BE2C (cell line): ENCODE results near the gene BIN1.

Source experiments
- DNase-seq: peaks from one replicate; pipeline ENCODE4 v3.0.0-alpha.2; 2020
- H3K27me3 ChIP-seq: fragments of 250-450 bp; sonication (Bioruptor Pico); 2 replicates; pipeline ENCODE4 v1.5.1; 2020; ENCODE audit warnings: mild to moderate bottlenecking
- H3K36me3 ChIP-seq: fragments of 250-450 bp; sonication (Bioruptor Pico); 2 replicates; pipeline ENCODE4 v1.5.1; 2020; ENCODE audit warnings: mild to moderate bottlenecking
- H3K4me1 ChIP-seq: fragments of 250-450 bp; sonication (Bioruptor Pico); 2 replicates; pipeline ENCODE4 v1.5.1; 2020
- H3K4me3 ChIP-seq: 2 replicates; pipeline ENCODE4 v1.5.1; 2011; ENCODE audit warnings: low read depth, low read length
- H3K9me3 ChIP-seq: fragments of 250-450 bp; sonication (Bioruptor Pico); 2 replicates; pipeline ENCODE4 v1.5.1; 2020
- TF ChIP-seq, protein P1 (sequence below): IDR thresholded peaks from 2 replicates; pipeline ENCODE4 v1.5.1; 2012; ENCODE audit warnings: mild to moderate bottlenecking, low read depth, low read length

BIN1 gene

DNA sequence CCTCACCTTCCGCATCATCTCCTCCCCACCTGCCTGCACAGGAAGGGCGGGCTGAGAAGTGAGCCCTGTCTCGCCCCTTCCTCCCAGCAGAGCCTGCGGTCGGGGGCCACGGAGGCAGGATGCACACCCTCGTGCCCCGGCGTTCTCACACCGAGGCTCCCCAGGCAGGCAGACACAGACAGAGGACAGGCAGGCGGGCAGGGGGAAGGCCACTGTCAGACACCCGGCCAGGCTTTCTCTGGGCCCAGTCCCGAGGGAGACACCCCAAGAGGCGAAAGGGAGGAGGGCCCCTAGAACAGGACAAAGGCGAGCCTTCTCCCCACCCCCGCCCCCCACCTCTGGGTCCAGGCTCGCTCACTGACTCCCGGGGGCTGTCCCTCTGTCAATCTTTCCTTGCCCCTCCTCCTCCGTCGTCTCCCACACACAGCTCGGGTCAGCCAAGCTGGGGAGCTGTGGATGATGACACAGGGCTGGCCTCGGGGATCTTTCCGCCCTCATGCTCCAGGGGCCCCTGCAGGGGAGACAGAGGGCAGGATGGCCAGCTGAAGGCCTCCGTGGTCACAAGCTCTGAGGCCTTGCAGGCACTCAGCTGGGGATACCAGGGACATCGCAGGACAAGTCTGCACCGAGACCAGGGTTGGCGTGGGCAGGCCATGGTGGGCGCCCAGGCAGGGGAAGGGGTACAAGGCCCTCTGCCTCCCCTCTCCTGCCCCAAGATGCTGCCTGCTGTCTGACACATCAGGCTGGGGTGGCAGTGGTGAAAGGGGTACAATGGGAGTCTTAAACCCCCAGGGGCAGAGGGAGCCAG lies 24.9 kb downstream of the BIN1 start:
- H3K4me3 ChIP-seq: no peak overlapping the region
- H3K36me3 ChIP-seq: no peaks in the 10 kb centered on the region
- DNase-seq: no peak
- H3K4me1 ChIP-seq: peaks cover 2% of the 10 kb centered on the region
- TF ChIP-seq, protein P1, sequence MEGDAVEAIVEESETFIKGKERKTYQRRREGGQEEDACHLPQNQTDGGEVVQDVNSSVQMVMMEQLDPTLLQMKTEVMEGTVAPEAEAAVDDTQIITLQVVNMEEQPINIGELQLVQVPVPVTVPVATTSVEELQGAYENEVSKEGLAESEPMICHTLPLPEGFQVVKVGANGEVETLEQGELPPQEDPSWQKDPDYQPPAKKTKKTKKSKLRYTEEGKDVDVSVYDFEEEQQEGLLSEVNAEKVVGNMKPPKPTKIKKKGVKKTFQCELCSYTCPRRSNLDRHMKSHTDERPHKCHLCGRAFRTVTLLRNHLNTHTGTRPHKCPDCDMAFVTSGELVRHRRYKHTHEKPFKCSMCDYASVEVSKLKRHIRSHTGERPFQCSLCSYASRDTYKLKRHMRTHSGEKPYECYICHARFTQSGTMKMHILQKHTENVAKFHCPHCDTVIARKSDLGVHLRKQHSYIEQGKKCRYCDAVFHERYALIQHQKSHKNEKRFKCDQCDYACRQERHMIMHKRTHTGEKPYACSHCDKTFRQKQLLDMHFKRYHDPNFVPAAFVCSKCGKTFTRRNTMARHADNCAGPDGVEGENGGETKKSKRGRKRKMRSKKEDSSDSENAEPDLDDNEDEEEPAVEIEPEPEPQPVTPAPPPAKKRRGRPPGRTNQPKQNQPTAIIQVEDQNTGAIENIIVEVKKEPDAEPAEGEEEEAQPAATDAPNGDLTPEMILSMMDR: no peak
- H3K27me3 ChIP-seq: no peaks in the 10 kb centered on the region
- no peaks in the 10 kb centered on the region for H3K9me3 ChIP-seq

DNA sequence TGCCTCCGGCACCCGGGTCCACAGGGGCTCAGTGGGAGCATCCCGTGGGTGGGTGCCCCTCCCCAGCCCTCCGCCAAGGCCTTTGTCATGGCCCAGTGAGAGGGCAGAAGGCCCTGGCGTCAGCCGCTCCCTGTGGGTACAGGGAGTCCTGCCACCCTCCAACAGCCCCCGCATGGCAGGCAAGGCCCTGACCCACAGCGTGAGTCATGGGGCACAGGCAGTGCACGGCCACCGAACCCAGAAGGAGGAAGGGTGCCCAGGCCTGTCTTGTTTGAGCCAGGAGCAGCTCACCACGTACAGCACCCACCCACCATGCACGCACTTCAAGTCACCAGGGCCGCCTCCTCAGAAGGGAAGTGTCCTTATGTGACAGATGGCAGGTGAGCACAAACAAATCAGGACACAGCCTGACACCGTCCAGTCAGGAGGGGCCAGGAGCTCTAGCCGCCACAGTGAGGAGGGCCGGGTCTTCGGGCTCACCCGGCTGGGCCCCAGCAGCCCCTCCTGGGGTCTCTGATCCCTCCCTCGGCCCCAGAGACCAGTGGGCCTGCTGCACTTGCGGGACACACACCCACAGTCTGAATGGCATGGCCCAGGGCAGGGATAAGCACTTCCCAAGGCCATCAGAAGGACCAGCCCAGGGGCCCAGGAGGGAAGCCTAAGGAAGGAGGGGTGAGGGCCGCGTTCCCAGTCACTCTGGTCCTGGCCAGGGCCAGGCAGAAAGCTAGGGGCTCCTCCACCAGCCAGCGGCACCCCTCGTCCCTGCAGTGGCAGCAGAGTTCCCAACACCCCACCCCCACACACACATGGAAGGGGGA lies 25.8 kb downstream of the BIN1 start:
- DNase-seq: no peak
- TF ChIP-seq, protein P1: no peak
- H3K27me3 ChIP-seq: no peaks in the 10 kb centered on the region
- H3K4me1 ChIP-seq: no peaks in the 10 kb centered on the region
- no peaks in the 10 kb centered on the region for H3K9me3 ChIP-seq
- H3K36me3 ChIP-seq: no peaks in the 10 kb centered on the region
- H3K4me3 ChIP-seq: no peak overlapping the region

DNA sequence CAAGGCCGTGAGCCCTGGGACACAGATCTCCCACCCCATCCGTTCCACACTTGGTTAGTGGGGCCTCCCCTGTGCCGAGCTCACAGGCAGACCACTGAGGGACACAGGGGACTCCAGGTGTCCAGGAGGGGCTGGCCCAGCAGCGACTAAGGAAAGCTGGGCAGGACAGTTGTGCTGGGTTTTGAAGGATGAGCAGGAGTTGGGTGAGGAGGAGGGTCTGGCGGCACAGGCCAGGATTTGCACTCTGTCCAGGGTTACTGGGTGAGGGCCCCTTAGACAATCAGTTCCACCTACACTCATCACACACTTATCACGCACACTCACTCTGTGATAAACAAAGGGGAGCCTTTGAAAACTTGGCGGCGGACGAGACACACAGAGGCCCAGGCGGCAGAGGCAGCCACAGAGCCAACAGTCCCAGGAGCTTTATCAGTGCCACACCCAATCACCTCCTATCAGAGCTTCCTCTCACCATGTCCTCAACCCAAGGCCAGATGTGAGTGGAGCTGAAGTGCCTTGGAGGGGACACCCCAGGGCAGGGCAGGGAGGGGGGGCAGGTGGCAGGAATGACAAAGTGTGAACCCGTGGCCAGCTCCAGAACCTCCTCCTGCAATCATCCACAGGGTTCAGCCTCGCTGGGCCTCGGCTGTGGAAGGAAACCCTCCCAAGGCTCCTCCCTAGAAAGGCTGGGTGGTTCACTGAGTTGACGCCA lies 26.6 kb downstream of the BIN1 start:
- no peak for DNase-seq
- Histone ChIP-seq H3K36me3 (no peaks in the 10 kb centered on the region), H3K4me3 (no peak overlapping the region), H3K4me1 (no peaks in the 10 kb centered on the region), H3K9me3 (no peaks in the 10 kb centered on the region), H3K27me3 (no peaks in the 10 kb centered on the region)
- TF ChIP-seq, protein P1: no peak

- Histone ChIP-seq H3K27me3 (no peaks in the 10 kb centered on the region), H3K4me3 (no peak overlapping the region), H3K4me1 (no peaks in the 10 kb centered on the region), H3K9me3 (no peaks in the 10 kb centered on the region), H3K36me3 (no peaks in the 10 kb centered on the region)
- DNase-seq: no peak
- TF ChIP-seq, protein P1: no peak
Observed at GRCh38 chr2:127079358-127079920, 27.5 kb downstream of the BIN1 start.

GRCh38 chr2:127078666-127079270 lies 28.2 kb downstream of the BIN1 start:
- TF ChIP-seq, protein P1: no peak
- Histone ChIP-seq H3K36me3 (no peaks in the 10 kb centered on the region), H3K4me1 (no peaks in the 10 kb centered on the region), H3K4me3 (no peak overlapping the region), H3K9me3 (no peaks in the 10 kb centered on the region), H3K27me3 (no peaks in the 10 kb centered on the region)
- DNase-seq: no peak
